ENCODE data around the gene GJD4. TPM values are rescaled to one million over a fixed set of nuclear protein-coding genes. Genes with fewer than 3 reads are reported as not detected.
A peak's percentile ranks its signal among the peaks of the same experiment; 100 is the strongest.

The GJD4 gene
- total RNA-seq, 2 donors from 2014 or later = 0.15 TPM; not detected in 1

DNA sequence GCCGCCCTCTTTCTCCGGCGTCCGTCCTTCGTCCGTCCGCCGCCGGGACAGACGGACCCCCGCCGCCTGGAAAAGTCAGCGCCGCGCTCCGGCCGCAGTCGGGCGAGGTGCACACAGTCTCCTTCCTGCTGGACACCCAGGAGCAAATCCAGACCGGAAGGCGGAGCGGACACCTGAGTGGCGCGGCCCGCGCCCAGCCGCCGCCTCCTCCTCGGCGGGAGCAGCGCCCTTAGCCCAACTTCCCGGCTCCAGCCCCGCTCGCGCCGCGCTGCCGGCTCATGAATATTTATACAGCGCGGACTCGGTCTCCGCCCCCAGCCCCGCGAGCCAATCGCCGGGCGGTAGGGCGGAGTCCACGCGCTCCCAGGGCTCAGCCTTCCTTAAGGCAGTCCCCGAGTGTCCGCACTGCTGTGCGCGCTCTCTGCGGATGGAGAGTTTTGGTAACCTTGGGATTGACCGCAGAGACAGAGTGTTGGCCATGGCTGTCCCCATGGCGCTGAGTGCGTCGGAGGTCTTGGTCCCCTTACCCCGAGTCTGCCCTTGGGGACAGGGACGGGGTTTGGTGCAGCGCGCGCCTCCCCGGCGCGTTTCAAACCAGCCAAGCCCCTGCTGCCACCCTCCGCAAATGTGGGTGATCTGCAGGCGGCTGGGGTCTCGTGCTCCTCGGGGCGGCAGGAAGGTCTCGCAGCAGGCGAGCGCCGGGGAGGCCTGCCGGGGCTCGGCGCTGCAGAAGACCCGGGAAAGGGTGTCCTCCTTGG lies 37.1 kb downstream of the GJD4 start, which contains the start of gene FZD8:
Gene FZD8, minus strand, starts transcription at position 262 of the 758 bp plus-strand sequence. CDS start 867 bp downstream, outside the sequence.
- Mint-ChIP-seq H3K4me3 (peak within 1 kb of the TSS; percentile 85), H3K27me3 (peaks cover 24% of the 10 kb centered on the region), H3K4me1 (peaks cover 6% of the 10 kb centered on the region), H3K9me3 (no peaks in the 10 kb centered on the region), H3K36me3 (ENCODE audit: low read depth) (no peaks in the 10 kb centered on the region), H3K27ac (no peak within 1 kb of the TSS)
- peak; percentile 94 for ATAC-seq (replicated peaks)

DNA sequence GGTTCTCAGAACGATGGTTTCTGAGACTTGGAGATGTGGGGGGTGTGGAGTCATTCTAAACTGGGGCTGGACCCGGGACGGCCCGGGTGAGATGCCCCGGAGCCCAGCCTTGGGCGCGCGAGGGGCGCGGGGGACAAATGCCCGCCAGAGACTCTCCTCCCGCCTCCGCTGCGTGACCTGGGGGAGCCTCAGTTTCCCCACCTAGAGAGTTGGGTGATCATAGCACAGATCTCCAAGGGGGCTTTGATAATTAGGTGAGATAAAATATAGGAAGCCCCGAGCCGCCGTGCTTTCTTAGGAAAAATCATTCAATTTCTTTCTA lies 37.6 kb downstream of the GJD4 start:
- Mint-ChIP-seq H3K4me3 (peak overlapping the region; percentile 85), H3K27me3 (peaks cover 20% of the 10 kb centered on the region), H3K27ac (no peak overlapping the region), H3K9me3 (no peaks in the 10 kb centered on the region), H3K36me3 (ENCODE audit: low read depth) (no peaks in the 10 kb centered on the region), H3K4me1 (peaks cover 6% of the 10 kb centered on the region)
- ATAC-seq (replicated peaks) = no peak

DNA sequence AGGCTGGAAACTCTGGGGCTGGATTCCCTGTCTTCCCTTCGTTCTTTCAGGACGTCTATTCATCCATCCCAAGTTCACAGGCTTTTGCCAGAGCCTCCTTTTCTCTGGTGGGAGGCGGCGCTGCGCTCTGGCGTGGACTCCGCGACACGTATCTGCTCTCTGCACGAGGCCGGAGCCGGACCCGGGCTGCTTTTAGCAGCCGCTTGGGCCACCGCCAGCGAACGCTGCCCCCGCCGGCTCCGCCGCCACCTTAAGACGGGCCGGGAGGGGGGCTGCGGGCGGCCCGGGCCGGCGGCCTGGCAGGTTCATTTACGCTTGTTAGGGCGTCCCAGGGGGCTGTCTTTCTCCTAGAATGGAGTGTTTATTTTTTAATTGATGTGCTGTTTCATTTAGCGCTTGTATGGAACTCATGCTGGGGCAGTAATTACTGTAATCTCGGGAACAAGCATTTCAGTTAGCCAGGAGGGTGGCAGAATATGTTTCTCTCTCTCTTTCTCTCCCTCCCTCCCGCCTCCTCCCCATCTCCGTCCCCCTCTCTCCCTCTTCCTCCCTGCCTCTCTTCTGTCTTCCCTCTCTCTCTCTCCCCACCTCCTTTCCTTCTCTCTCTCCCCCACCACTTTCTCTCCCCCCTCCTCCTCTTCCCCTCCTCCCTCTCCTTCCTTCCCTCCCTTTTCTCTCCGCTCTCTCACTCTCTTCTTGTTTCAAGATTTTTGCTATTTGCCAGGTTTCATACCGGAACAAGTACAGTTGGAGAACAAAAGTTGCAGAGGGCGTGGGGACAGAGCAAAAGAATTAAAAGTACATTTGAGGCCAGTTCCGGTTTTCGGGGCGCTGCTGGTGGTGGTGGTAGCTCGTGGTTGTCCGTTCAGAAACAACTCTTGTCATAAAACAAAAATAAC lies 38.3 kb downstream of the GJD4 start:
- no peak for ATAC-seq (replicated peaks)
- Mint-ChIP-seq H3K27ac (no peak overlapping the region), H3K9me3 (no peaks in the 10 kb centered on the region), H3K36me3 (ENCODE audit: low read depth) (no peaks in the 10 kb centered on the region), H3K4me1 (peaks cover 6% of the 10 kb centered on the region), H3K27me3 (peaks cover 14% of the 10 kb centered on the region), H3K4me3 (peak overlapping the region; percentile 85)

DNA sequence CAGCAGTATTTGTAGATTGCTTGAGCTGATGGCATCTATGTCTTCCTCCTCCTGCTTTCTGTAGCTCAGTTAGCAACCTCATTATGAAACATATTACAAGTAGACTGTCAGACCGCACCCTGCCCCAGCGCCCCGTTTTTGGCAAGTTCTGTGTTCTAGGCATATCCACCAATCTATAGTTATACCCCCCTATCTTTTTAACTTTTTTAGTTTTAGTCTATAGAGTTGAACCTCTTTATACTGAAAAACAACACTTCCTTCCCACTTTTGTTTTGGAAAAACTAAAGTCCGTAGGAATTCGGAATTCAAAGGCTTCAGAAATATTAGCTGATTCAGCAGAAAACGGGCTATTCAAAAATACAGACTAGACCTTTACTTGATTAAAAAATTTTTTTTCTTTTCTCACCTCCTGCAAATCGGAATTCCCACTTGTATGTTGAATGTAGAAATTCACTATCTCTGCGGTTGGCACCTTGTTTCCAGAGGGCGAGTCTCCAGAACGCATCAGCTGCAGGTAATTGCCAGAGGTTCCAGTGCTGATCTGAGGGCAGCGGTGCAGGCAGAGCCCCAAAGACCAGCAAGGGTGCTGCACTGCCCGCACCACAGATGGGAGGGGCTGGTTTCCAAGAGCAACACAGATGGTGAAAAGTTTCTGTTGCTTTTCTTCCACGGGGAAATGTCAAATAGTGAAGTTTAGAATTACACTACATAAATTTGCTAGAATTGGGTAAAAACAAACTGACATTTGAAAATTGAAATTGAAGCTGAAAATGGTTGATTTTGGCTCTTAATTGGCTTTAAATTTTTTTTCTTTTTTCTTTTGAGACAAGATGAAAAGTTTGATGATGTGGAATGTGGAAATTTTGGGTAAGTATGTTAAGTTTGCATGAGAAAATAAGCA lies 39.2 kb downstream of the GJD4 start:
- peaks cover 6% of the 10 kb centered on the region for H3K4me1 Mint-ChIP-seq
- peak overlapping the region; percentile 85 for H3K4me3 Mint-ChIP-seq
- H3K36me3 Mint-ChIP-seq (ENCODE audit: low read depth) = no peaks in the 10 kb centered on the region
- H3K9me3 Mint-ChIP-seq = no peaks in the 10 kb centered on the region
- H3K27ac Mint-ChIP-seq = no peak overlapping the region
- peaks cover 14% of the 10 kb centered on the region for H3K27me3 Mint-ChIP-seq
- ATAC-seq (replicated peaks) = no peak

DNA sequence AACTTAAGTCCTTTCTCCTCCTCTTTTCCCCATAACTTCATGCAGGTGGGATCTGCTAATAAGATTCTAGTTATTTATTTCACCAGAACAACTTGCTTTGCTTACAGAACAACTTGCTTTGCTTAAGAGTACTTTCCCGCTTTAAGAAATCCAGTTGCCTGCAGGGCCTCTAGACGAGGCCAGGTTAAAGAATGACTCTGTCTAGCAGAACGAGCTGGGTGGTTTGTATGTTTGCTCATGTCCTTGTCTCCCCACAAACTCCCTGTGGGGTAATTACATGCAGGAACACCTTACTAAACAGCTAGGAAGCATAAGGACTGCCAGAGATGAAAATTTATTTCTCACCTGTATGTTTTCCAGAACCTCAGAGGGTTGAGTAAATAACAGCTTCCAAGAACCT lies 45.8 kb downstream of the GJD4 start:
- no peaks in the 10 kb centered on the region for H3K4me1 Mint-ChIP-seq
- no peak overlapping the region for H3K4me3 Mint-ChIP-seq
- H3K27me3 Mint-ChIP-seq = peaks cover under 1% of the 10 kb centered on the region
- H3K9me3 Mint-ChIP-seq = no peaks in the 10 kb centered on the region
- no peak for ATAC-seq (replicated peaks)
- no peak overlapping the region for H3K27ac Mint-ChIP-seq
- H3K36me3 Mint-ChIP-seq (ENCODE audit: low read depth) = no peaks in the 10 kb centered on the region

DNA sequence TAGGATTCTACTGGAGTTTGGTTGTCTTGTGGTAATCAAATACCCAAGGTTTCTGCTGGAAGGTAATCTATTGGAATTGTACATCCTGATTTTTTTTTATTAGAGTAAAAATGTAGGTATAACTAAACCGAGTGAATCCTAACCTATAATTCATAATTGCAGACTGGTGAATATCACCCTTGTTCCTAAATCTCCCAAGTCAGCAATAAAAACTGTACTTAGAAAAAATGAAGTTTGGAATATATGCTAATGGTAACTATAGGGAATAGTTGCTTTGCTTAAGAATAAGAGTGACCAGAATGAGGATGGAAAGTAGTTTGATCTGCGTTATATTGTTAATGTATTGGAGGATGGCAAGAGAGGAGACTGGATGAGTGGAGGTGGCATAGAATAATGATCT lies 47.7 kb downstream of the GJD4 start:
- Mint-ChIP-seq H3K4me1 (no peaks in the 10 kb centered on the region), H3K36me3 (ENCODE audit: low read depth) (no peaks in the 10 kb centered on the region), H3K27ac (no peak overlapping the region), H3K4me3 (no peak overlapping the region), H3K9me3 (no peaks in the 10 kb centered on the region), H3K27me3 (peaks cover 6% of the 10 kb centered on the region)
- ATAC-seq (replicated peaks) = no peak

DNA sequence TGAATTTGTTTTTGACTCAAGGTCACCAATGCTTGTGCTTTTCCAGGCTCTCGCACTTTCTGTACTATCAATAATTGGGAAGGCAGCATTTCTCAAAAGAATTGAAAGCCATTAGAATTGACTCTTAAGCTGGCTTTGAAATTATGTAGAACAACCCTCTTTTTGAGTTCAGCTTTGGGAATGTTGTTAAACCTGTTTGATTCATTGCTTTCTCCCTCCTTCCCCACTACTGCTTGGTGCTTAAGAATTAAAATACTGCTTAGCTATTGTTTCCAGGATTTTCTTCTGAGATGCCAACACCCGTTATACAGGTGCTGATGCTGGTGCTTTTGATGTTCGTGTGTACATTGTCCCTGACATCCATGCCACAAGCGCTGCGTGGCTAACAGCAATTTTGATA lies 52.5 kb downstream of the GJD4 start:
- Mint-ChIP-seq H3K27ac (no peak overlapping the region), H3K9me3 (peaks cover 4% of the 10 kb centered on the region), H3K4me1 (no peaks in the 10 kb centered on the region), H3K27me3 (peaks cover 27% of the 10 kb centered on the region), H3K4me3 (no peak overlapping the region), H3K36me3 (ENCODE audit: low read depth) (no peaks in the 10 kb centered on the region)
- no peak for ATAC-seq (replicated peaks)

Other genes starting within 250 kb of the GJD4 start
- gene FZD8, start 37.0 kb downstream of the GJD4 start, total RNA-seq = under 1 TPM in 1 of 2 donors, not detected in 1; 0.39 TPM